Measurements from ENCODE around the gene LCLAT1.

LCLAT1 gene

DNA sequence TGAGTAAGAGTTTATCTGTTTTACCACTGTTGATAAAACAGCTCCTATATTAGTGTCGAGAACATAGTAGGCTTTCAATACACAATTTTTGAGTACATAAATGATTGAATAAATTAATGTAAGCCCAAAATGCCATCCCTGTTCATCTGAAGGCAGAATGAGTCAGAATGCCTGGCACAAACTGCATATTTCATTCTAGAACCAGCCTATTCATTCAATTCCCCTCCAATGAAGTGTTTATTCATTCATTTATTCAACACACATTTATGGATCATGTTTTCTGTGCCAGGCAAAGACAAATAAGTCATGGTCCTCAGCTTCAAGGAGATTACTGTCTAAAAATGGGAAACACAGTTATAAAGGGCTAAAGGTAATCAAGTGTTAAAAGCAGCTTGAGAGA lies 22.8 kb upstream of the LCLAT1 start:
- no peak for DNase-seq

- no peak for DNase-seq
Measured at GRCh38 chr2:30425326-30425725, 21.7 kb upstream of the LCLAT1 start.

GRCh38 chr2:30427606-30428347 lies 19.3 kb upstream of the LCLAT1 start:
- DNase-seq = no peak

GRCh38 chr2:30428348-30428662 lies 18.7 kb upstream of the LCLAT1 start:
- no peak for DNase-seq

GRCh38 chr2:30428827-30429461 lies 18.1 kb upstream of the LCLAT1 start:
- DNase-seq = no peak

DNA sequence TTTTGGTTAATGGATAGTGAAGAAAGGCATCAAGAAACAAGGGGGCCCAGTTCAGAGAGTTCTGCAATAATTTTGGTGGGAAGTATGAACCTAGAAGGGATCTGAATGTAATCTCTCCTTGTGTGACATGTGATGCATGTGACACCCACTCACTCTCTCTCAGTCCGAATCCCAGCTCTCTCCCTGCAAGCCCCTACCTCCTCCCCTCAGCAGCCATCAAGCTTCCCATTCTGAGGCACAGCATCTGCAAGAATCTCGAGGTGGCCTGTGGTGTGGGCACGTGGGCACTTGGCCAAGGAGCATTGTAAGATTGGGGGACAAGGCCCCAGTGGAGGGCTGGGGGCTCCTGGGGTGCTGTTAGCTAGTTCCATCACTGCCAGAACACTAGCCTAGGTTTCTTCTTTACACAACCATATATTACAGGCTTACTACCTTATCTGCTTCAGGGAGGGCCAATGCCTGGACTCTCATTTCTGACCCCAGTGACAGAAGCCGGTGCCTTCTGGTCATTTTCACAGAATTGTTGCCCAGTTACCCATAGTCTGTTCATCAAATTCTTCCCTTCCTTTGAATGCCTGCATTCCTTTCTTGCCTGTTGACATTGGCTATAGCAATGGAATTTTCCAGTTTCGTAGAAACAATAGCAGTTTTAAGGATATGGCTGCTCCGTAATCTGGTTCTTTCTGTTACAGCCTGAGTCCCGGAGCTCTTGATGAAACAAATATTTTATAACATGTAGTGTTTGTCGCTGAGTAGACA lies 13.3 kb upstream of the LCLAT1 start:
- DNase-seq = no peak

GRCh38 chr2:30434708-30435107 lies 12.3 kb upstream of the LCLAT1 start:
- DNase-seq = no peak

- DNase-seq = no peak
Measured at GRCh38 chr2:30436859-30437435, 10.1 kb upstream of the LCLAT1 start.

GRCh38 chr2:30437809-30438548 lies 9.1 kb upstream of the LCLAT1 start:
- no peak for DNase-seq

DNA sequence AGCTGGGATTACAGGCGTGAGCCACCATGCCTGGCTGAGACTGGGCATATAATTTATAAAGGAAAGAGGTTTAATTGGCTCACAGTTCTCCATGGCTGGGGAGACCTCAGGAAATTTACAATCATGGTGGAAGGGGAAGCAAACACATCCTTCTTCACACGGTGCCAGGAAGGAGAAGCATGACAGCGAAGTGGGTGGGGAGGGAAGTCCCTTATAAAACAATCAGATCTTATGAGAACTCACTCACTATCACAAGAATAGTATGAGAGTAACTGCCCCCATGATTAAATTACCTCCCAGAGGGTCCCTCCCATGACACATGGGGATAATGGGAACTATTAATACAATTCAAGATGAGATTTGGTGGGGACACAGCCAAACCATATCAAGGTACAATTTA lies 7.8 kb upstream of the LCLAT1 start:
- DNase-seq = no peak

DNA sequence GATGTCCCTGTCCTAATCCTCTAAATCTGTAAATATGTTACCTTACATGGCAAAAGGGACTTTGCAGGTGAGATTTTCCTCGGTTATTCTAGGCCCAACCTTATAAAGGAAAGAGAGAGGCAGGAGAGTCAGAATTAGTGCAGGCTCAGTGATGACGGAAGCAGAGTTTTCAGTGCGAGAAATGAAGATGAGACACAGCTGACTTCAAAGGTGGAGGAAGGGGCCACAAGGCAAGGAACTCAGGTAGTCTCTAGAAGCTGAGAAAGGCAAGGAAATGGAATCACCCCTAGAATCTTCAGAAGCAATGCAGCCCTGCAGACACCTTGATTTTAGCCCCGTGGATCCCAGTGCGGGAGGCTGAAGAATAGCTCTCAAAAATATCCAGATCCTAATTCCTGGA lies 7.2 kb upstream of the LCLAT1 start:
- DNase-seq = no peak

- no peak for DNase-seq
Measured at GRCh38 chr2:30441023-30441422, 6.0 kb upstream of the LCLAT1 start.

DNA sequence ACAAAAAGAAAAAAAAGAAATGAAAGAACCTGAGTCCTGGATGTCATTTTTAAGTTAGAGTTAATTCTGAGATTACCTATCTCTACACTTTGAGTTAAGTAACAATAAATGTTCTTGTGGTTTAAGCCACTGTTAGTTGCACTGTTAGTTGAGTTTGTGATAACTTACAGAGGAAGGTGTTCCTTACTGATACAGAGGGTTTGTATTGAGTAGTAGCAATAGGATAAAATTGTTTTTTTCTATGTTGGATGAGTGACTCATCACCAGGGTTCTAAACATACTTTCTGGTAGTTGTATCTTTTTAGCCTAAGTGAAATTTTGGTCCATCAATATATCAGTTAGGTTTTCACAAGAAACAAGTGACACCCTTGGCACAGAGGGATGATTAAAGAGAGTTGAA lies 4.0 kb upstream of the LCLAT1 start:
- DNase-seq = no peak

GRCh38 chr2:30444273-30444672 lies 2.8 kb upstream of the LCLAT1 start:
- no peak for DNase-seq

- DNase-seq = no peak
Measured at GRCh38 chr2:30445266-30445821, 1.7 kb upstream of the LCLAT1 start.

DNA sequence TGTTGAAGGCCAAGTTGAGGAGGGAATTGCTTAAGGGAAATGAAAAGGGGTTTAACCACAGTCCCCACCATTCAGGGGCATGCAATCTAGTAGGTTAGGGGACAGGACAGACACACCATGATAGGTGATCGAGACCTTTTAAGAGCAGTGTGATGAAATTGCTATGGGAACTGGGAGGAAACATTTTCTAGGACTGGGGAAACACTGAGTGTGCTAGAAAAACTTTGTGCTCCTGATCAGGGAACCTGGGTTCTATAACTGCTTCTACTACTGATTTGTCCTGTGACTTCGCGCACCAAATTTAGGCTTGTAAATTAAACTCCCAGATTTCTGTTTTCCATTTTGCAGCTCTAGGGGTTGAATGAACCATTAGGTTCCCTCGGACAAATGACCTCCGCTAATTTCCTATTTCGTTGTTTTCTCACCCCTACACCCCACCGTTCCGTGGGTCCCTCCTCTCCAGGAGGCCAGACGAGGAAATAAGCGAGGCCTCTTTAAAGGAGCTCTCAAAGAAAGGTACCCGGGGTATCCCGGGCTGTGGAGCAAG lies 371 bp upstream of the LCLAT1 start:
- peak; percentile 8 for DNase-seq

DNA sequence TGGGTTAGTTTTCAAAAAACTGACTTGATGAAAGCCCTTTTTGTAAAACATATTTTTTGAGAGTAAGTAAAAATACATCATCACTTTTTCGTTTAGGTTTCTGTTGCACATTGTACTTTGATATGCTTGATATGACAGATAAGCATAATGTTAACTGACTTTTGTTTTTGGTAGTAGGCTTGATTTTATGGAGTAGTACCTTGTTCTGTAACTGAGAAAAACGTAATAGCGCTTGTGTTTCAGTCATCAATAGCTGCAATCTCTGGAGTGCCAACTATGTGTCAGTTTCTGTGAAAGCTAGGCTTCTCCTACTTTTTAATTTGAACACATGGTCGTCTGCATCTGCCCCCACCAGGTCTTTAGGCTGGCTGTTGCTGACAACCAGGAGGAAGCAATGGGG lies 1.3 kb downstream of the LCLAT1 start:
- peak; percentile 19 for DNase-seq

- no peak for DNase-seq
Measured at GRCh38 chr2:30448866-30449265, 1.8 kb downstream of the LCLAT1 start.

- DNase-seq = no peak
Measured at GRCh38 chr2:30450025-30450424, 3.0 kb downstream of the LCLAT1 start.

GRCh38 chr2:30453498-30453897 lies 6.5 kb downstream of the LCLAT1 start:
- DNase-seq = no peak

DNA sequence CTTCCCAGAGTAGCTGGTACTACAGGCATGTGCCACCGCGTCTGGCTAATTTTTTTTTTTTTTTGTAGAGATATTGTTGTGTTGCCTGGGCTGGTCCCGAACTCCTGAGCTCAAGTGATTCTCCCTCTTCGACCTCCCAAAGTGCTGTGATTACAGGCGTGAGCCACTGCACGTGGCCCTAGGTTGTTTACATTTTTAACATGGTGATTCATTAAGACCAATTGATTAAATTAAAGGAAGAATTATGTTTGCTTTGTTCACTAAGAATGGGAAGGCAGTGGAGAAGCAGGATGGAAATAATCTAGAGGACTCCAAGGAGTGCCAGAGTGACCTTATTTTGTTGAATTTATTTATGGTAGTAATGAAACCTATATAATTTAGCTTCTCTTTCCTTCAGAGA lies 7.5 kb downstream of the LCLAT1 start:
- DNase-seq = no peak

- DNase-seq = no peak
Measured at GRCh38 chr2:30455114-30455738, 8.2 kb downstream of the LCLAT1 start.
